ENCODE data around the gene STK26.

DNA sequence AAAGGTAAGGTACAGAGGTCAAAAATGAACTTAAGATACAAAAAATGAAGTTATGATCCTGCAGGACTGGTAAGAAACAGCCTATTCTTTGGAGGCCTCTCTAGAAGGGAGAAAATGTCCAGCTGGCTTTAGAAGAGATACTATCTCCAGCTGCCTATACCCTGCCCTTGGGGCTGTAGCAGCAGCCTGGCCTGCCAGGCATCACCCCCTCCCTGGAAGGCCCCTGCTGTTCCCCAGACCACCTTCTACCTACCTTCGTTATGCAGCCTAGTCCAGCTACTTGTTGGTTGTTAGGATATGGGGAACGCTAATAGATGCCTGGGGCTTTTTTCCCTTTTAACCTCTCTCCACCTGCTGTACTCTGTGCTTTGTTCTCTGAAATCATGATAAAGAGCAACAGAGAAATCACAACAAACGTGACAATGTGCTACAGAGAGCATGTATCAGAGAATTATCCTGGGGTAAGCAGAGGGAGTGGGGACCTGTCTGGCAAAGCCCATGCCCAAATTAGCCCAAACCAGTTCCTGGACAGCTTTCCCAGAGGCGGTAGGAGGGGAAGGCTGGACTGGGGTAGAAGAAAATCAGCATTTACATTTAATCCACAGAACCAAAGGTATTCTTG is 70.2 kb downstream of the STK26 start:
- TF ChIP-seq ZNF274 (IDR thresholded peaks at IDR 0.05; ENCODE audit: low read depth, low read length) (no peak), YY1 (IDR thresholded peaks at IDR 0.05; ENCODE audit: insufficient read depth, insufficient read length) (no peak), SUZ12 (IDR thresholded peaks at IDR 0.05; ENCODE audit: extremely low read depth, insufficient read depth, insufficient read length) (no peak)
